ENCODE measurements around the gene U2AF1L4.
A peak's percentile ranks its signal among the peaks of the same experiment; 100 is the strongest.

U2AF1L4 gene

DNA sequence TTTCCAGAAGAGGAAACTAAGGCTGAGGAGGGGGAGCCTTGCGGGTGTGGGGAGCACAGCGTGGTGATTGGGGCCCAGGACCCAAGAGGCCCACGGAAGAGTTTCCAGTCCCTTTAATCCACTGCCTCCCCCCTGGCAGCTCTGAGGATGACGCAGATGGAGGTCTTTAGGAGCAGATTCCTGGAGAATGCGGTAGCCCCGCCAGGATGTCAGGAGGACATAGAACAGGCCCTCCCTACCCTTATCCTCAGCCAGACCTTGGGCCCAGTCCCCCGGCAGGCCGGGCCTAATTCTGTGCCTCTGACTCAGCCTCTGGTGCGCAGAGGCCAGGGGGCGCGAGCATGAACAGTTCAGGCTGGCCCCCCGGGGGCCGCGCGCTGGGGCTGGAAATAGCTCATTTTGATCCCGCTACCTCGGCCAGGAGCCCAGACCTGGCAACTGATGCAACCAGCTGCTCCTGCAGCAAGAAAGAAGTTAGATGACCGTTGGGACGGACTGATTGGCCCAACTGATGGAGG is 12.1 kb upstream of the U2AF1L4 start:
- no peak for DNase-seq (ENCODE audit: low spot score)

DNA sequence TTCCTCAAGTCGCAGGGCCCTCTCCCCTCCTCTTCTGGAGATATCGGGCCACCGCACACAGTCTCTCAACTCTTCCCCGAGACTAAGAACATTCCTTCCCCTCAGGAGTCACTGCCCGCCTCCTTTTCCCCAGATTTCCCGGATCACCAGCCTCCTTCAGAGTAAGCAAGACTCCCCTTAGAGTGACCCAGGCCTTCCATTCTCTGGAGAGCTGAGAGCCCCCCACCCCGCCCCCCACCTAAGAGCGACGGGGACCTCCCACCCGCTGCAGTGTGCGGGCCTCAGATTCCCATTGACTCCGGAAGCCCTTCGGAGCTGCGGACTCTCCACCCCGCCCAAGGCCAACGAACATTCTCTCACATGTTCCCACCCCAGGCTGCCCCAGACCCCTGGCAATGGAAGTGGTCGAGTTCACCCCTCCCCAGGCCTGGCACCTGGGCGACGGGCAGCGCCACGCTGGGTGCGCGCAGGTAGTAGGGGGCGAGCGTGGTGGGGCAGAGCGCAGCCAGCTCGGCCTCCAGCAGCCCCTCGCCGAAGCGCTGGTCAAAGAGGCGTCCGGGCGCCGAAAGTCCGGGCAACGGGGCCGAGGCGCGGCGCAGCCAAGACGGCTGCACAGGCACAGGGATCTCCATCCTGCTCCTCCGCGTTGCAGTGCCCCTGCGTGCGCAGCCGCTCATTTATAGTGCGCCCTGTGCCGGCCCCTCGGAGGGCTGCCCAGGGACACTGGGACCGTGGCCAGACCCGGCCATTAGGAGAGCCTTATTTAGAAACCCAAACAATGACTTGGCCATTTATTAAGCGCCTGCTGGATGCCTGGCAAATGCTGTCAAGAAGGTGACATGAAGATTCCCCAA is 11.4 kb upstream of the U2AF1L4 start, which contains the start of gene HSPB6:
HSPB6 (minus strand) TSS at position 653 of the 854 bp plus-strand sequence; CDS start at position 632, 21 bp downstream.
- no peak for DNase-seq (ENCODE audit: low spot score)

DNA sequence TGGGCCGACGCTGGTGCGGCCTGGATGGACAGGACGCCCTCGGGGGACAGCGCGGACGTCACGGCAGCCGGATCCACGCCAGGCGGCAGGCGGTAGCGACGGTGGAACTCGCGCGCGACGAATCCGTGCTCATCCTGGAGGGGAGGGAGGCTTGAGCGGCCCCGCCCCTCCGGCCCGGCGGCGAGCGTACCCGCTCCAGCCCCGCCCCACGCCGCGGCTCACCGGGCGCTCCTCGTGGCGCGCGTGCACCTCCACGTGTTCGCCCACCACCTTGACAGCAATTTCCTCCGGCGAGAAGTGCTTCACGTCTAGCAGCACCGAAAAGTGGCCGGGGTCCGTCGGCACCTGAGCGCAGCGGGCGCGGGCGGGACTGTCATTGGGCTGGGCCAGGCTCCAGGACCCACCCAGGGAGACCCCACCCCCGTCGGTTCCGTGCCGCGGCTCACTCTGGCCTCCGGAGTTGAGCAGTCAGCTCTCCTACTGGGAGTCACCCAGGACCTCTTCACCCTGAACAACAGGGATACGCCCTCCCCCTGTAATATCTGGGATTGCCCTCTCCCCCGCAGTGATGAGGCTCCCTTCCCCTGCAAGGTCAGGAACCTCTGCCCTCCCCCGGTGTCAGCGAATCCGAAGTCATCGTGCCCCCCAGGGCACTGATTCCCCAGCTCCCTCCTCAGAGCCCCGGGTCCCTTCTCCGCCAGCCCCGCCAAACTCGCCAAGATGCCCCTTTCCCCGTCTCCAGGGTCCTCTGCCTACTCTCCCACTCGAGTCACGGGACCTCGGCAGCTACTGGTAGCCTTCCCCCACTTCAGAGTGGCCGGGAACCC is 10.5 kb upstream of the U2AF1L4 start:
- peak; percentile 48 for DNase-seq (ENCODE audit: low spot score)

DNA sequence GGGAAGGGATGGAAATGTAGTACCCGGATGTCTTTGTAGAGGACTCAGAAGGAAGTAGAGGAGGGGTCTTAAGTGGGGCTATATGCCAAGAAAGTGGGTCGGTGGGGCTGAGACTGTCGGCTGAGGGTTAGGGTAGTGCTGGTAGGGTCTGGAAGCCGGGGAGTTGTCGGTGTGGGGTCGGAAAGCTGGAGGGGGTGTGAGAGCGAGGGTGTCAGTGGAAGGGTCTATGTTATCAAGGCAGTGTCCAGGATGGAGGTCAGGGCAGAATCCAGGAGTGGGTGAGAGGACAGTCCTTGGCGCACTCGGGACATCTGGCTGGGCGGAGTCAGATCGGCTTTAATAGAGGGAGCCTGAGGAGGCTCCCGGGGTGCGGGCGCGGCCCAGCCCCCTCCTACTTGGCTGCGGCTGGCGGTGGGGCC is 9.9 kb upstream of the U2AF1L4 start:
- no peak for DNase-seq (ENCODE audit: low spot score)

DNA sequence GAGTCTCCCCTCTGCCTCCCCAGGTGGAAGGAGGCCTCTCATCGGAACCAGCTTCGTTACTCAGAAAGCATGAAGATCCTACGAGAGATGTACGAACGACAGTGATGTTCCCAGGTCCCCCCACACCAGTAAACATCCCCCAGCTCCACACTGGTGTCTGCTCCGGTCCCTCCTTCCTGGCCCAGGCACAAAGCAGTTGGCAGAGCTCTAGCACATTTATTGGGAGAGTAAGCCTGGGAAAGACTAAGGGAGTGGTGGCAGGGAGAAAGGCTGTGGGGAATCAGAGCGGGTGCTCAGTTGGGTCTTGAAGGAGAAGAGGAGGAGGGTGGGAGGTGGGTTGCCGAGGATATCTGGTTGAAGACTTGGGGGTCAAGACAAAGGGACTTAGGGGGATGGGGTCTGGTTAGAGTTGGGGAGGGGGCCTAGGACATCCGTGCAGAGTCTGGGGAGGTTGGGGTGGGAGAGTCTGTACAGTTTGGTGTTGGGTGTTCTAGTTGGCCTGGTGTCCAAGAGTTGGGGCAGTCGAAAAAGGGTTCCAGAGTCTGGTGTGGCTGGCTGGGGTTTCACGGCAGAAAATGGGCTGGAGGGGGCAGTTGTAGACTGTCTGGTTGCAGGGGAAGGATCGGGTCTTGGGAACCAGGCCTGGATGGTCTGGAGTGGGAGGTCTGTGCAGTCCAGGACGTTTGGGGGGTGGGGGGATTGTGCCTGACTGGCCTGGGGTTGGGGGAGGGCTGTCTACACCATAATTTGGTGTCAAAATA is 9.3 kb upstream of the U2AF1L4 start:
- no peak for DNase-seq (ENCODE audit: low spot score)

DNA sequence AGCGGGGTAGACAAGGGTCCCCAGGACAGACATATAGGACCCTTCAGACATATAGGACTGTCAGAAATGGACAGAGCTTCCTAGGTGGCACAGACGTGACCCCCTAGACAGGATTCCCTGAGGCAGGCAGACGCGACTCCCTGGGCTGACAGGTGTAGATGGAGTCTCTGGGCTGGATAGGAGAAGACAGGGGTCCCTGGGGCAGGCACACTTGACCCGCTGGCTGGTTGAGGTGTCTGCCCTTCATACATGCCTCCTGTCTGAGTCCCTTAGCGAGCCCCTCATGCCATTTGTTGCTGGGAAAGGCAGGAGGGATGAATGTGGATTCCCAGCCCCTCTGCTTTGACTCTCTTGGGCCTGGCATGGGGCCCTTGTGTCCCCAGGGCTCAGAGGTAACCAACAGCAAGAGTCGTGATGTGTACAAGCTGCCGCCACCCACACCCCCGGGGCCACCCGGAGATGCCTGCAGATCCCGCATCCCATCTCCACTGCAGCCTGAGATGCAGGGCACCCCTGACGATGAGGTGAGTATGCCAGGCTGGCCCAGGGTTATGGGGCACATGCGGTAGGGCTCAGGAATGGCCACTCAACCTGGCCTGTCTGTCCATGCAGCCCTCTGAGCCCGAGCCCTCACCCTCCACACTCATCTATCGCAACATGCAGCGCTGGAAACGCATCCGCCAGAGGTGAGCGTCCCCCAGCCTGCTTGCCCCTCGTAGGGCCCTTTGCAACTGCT is 8.6 kb upstream of the U2AF1L4 start:
- no peak for DNase-seq (ENCODE audit: low spot score)

DNA sequence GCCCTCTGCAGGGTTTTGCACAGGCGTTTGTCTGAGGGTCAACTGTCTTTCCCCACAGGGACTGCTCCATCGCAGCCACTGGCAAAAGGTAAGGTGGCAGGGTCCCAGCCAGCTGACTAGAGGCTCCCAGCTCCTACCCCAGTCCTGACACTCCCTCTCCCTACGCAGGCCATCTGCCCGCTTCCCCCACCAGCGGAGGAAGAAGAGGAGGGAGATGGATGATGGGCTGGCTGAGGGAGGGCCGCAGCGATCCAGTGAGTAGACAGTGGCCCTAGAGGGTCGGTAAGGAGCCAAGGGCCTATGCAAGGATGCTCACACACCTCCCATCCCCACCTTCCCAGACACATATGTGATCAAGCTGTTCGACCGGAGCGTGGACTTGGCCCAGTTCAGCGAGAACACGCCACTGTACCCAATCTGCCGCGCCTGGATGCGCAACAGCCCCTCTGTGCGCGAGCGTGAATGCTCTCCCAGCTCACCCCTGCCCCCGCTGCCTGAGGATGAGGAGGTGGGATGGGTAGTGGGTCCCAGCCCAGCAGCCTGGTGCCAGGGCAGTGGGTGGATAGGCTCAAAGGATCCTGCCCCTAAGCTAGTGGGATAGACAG is 7.6 kb upstream of the U2AF1L4 start:
- DNase-seq (ENCODE audit: low spot score) = no peak

DNA sequence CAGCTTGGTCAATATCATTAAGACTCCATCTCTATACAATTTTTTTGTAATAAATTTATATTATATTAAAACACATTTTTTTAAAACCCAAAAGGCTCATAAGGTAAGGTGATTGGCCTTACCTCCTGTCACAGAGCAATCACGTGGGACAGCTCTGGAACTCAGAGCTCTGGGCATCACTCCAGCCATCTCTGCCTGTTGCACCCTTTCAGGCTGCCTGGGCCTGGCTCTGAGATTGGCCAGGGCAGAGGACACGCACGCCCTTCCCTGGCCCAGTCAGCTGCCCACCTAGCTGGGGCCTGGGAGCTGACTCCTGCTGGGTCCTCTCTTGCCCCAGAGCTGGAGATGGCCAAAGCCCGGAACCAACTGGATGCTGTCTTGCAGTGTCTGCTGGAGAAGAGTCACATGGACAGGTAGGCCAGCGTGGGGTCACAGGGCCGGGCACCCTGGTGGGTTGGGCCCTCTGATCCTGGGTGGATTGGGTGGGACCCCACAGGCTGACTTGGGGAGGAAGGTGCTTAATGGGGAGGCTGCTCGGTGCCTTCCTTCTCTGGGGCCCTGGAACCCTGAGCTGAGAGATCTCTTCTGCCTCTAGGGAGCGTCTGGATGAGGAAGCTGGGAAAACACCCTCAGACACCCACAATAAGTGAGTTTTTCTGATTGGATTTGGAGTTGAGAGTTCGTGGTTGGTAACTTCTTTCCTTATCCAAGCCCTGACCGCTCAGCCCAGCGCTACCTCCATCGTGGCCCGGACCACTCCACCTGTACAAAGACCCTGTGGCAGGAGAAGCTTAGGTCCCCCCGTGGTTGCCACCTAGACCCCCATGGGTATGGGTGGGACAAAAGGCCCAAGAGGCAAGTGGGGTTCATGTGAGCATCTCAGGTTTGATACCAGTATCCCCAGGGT is 6.9 kb upstream of the U2AF1L4 start:
- DNase-seq (ENCODE audit: low spot score) = no peak

DNA sequence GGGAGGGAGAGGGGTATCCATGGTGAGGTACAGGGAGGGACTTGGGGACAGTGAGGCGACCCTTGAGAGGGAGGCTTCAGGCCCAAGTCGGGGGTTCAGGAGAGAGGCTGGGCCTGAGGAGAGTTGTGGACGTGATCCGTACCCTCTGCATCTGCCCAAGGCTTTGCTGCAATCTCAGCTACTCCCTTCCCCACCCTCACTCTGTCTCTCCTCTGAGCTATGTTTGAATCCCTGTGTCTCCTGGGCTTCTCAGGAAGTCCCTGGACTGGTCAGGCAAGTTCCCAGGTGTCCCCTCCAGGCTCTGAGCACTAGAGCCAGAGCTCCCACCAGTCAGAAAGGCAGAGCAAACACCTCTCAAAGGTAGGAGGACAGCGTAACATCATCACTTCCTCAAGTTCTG is 4.9 kb upstream of the U2AF1L4 start:
- DNase-seq (ENCODE audit: low spot score) = no peak

DNA sequence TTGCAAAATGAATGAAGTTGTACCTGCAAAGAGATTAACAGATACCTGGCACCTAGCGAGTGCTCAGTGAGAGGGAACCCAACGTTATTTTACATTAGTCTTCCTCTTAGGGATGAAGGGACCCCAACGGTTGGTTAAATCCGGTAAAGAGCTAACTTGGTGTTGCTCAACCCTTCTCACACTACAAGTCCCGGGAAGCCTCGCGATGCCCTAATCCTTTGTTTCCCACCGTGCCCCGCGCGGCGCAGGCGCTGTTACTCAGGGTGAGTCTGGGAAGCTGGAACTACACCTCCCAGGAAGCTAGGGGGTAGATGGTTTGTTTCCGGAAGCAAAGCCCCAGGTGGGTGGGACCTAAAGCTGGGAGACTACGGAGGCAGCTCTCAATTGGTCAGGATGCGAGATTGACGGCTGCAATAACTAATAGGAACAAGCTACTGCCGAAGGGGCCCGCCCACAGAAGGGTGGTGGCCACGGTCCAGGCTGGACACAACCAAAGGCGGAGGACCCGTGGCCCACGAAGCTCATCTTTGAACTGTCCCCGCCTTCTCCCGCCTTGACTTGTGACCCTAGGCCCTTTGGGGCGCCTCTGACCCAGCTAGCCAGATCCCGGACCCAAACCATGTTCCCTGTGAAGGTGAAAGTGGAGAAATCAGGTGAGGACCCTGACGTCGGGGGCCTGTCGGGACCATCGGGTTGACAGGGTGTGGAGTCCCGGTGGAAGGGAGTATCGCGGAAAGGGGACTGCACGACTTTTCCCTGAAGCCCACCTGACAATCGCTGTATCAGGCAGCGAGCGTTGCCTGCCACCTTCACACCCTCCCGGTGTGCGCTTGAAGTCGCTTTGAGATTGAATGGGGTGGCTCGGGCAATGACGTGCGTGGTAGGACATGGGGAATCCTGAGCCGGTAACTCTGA is 3.1 kb upstream of the U2AF1L4 start, which contains the start of gene LIN37:
LIN37 (plus strand) TSS at position 471 of the 915 bp plus-strand sequence; CDS start at position 620, 149 bp downstream.
- DNase-seq (ENCODE audit: low spot score) = peak; percentile 99

DNA sequence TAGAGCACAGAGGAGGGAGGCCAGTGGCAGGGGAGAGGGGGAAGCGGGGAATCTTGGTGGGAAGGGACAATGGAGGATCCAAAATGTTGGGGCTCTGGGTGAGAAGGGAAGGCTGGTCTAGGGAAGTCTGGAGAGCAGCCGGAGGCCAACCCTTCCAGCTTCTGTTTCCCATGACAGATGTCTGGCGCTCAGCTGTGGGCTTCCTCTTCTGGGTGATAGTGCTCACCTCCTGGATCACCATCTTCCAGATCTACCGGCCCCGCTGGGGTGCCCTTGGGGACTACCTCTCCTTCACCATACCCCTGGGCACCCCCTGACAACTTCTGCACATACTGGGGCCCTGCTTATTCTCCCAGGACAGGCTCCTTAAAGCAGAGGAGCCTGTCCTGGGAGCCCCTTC is 1.3 kb upstream of the U2AF1L4 start:
- no peak for DNase-seq (ENCODE audit: low spot score)

DNA sequence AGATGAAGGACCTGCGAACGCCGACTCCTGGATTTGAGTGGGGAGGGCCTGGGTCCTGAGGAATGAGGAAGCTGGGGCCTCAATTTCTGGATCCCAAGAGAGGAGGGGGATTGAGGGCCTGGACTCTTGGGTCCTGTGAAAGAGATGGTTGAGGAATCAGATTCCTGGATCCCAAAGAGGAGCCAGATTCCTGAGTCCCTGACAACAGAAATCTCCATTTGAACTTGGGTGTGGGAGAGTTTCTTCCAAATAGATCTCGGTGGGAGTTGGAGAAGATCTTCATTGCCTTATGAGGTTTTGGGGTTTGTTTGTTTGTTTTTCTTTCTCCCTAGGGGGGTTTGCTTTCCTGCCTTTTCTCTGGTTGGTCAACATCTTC is 857 bp upstream of the U2AF1L4 start:
- DNase-seq (ENCODE audit: low spot score) = no peak

DNA sequence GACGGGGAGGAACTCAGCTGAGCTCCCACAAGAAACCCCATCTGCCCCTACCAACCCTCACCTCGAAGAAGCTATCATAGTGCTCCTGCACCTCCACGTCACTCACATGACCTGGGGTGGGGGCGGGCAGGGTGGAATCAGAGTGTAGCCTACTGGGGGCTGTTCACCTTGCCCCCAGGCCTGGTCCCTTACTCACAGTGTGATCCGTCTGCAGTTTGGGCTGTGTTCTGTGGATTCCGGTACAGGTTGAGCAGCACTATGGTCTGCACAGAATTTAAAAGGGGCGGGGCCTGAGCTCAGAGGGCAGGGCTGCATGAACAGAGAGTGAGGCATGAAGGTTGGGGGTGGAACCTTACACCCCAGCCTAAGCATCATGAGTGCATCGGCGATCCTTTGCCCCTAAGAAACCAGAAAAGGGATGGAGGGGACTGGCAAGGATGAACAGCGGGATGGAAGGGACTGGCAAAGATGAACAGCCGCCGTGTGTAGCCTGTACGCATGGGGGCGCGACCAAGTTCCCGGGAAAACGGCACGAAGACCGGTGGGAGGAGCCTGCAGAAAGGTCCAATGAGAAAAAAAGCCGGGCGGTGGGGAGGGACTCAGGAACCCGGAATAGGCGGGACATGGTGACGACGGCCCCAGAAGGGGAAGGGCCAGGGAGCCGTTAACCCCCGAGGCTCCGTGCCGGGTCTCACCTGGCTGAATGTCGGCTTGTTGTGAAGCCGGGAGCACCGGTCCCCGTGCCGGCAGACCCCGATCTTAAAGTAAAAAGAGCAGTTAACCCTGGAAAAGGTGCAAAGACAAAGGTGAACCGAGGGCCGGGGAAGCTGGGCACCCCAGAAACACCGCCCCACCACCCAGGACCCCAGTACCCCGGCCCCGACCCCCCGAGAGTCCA is 539 bp downstream of the U2AF1L4 start:
- DNase-seq (ENCODE audit: low spot score) = peak; percentile 95

DNA sequence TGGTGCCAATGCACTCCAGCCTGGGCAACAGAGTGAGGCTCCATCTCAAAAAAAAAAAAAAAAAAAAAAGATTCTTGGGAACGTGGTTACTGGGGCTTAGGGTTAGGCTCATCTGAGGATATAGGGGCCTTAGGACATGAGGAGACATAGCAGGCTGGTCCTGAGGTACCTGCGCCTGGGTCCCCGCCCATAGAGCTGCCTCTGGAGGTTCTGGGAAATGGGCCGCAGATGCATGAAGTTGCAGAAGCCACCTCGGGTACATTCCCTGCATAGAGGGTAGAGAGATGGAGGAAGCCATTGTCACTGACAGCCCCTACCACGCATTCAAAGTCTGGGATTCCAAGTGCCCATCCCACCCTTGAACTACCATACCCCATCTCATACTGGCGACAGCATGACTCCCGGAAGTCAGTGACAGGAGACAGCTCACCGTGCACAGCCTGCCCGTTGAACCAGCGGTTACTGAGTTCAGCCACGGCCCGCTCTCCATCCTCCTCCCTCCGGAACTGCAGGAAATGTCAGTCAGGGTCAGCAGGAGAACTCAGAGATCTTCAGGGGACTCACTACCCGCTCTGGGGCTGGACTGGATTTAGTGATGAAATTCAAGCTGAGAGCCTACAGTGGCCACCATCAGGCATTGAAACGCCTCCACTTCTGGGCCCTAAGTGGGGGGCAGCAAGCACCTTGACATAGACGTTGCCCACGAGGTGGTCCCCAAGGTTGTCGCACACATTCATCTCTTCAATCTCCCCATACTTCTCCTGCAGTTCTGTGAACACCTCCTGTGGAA is 1.4 kb downstream of the U2AF1L4 start:
- no peak for DNase-seq (ENCODE audit: low spot score)

DNA sequence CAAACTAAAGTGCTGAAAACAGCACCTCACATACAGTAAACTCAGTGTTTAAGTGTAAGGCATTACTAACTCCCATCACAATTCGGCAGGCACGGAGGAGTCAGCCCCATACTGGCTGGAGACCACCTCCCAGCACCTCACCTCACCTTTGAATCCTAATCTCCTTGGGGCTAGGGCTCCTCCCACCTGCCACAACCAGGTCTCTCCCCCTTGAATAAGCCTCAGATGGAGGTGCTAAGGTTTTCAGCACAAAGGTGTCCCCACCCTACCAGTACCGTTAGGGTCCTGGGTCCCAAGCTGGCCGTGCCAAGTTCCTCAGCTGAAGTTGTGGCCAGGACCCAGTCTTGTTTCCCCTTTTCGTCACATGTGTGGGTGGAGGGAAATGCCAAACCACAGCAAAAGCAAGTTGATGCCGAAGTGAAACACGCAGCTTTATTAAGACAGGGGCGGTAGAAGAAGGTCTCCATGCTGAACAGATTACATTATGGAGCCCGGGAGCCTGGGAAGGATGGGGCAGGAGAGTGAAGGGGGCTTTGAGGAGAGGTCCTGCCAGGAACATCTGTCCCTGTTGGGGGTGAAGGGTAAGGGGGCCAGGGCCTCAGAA is 3.0 kb downstream of the U2AF1L4 start, which contains the start of gene IGFLR1:
IGFLR1 (minus strand) TSS at position 332 of the 604 bp plus-strand sequence. CDS start 1,272 bp downstream, outside the sequence.
- peak; percentile 69 for DNase-seq (ENCODE audit: low spot score)

DNA sequence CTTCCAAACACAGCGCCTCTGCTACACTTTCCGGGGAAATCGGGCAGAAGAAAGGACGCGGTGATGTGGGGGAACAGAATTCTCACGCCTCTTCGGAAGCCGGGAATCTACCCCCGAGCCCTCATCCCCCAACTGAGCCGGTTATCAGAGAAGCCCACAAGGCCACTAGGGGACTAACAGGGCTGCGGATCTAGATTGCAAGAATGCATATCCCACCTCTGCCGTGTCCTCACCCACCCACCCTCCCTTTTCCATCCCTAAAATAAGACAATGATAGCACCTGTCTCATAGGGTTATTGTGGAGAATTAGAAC is 4.1 kb downstream of the U2AF1L4 start:
- no peak for DNase-seq (ENCODE audit: low spot score)

All from CD4-positive, alpha-beta T cell treated with Interleukin-15 for 4 hours (primary cell).